GM23338 (cell line): Measurements from ENCODE around the gene KRTAP12-3. TPM values are rescaled to one million over a fixed set of nuclear protein-coding genes. Genes with fewer than 3 reads are reported as not detected.

Experiments used
- ATAC-seq: fragments of 200-7000 bp; cut with Tn5 transposase; 3 replicates; pipeline ENCODE4 v1.9.1; 2020
- DNase-seq: peaks from one replicate; pipeline ENCODE4 v3.0.0-alpha.2; 2015; ENCODE audit warnings: low spot score
- H2AFZ ChIP-seq: fragments of 200-600 bp; sonication (generic); 2 replicates; pipeline ENCODE4 v1.8.0; 2016; ENCODE audit warnings: antibody characterized with exemption, mild to moderate bottlenecking, moderate library complexity
- H3F3A ChIP-seq: fragments of 200-600 bp; sonication (generic); replicated peaks from 2 replicates; pipeline ENCODE4 v1.8.0; 2017; ENCODE audit warnings: antibody characterized with exemption, mixed run types, low read depth
- H3K27ac ChIP-seq: fragments of 200-600 bp; sonication (generic); 2 replicates; pipeline ENCODE4 v1.6.1; 2016; ENCODE audit warnings: low read depth
- H3K27me3 ChIP-seq: fragments of 200-600 bp; sonication (generic); 2 replicates; pipeline ENCODE4 v1.8.0; 2016; ENCODE audit warnings: mild to moderate bottlenecking, mixed run types, moderate library complexity; ENCODE audit not compliant: insufficient read depth
- H3K36me3 ChIP-seq: fragments of 200-600 bp; sonication (generic); 2 replicates; pipeline ENCODE4 v1.8.0; 2016; ENCODE audit warnings: mild to moderate bottlenecking; ENCODE audit not compliant: insufficient read depth
- H3K4me1 ChIP-seq: fragments of 200-600 bp; sonication (generic); 2 replicates; pipeline ENCODE4 v1.8.0; 2016; ENCODE audit warnings: mild to moderate bottlenecking, moderate library complexity; ENCODE audit not compliant: insufficient read depth
- H3K4me2 ChIP-seq: fragments of 200-600 bp; sonication (generic); 2 replicates; pipeline ENCODE4 v1.7.1; 2017; ENCODE audit warnings: mixed run types
- H3K4me3 ChIP-seq: fragments of 200-600 bp; sonication (generic); 2 replicates; pipeline ENCODE4 v1.6.1; 2016; ENCODE audit warnings: mixed run types
- H3K79me2 ChIP-seq: fragments of 200-600 bp; sonication (generic); replicated peaks from 2 replicates; pipeline ENCODE4 v1.8.0; 2017; ENCODE audit warnings: mild to moderate bottlenecking; ENCODE audit not compliant: insufficient read depth
- H3K9me2 ChIP-seq: fragments of 200-600 bp; sonication (generic); 2 replicates; pipeline ENCODE4 v1.8.0; 2017; ENCODE audit not compliant: insufficient read depth
- H4K20me1 ChIP-seq: fragments of 200-600 bp; sonication (generic); replicated peaks from 2 replicates; pipeline ENCODE4 v1.8.0; 2017; ENCODE audit warnings: mild to moderate bottlenecking; ENCODE audit not compliant: insufficient read depth
- H3K27ac Mint-ChIP-seq: 2 replicates; pipeline ENCODE4 v1.8.0; 2020; ENCODE audit warnings: inconsistent platforms, mild to moderate bottlenecking, moderate library complexity, mixed read lengths
- H3K27me3 Mint-ChIP-seq: 3 replicates; pipeline ENCODE4 v1.8.0; 2022; ENCODE audit warnings: low read depth, mild to moderate bottlenecking, moderate library complexity, mixed read lengths, inconsistent platforms; ENCODE audit not compliant: insufficient read depth, poor library complexity
- H3K36me3 Mint-ChIP-seq: 3 replicates; pipeline ENCODE4 v1.8.0; 2021; ENCODE audit warnings: low read depth, mild to moderate bottlenecking, inconsistent platforms, moderate library complexity, mixed read lengths
- H3K4me1 Mint-ChIP-seq: 3 replicates; pipeline ENCODE4 v1.8.0; 2020; ENCODE audit warnings: mild to moderate bottlenecking, inconsistent platforms, mixed read lengths
- H3K4me3 Mint-ChIP-seq: 3 replicates; pipeline ENCODE4 v1.8.0; 2021; ENCODE audit warnings: moderate library complexity, mild to moderate bottlenecking, inconsistent platforms, mixed read lengths
- H3K9me3 Mint-ChIP-seq: 3 replicates; pipeline ENCODE4 v1.8.0; 2020; ENCODE audit warnings: moderate library complexity, mild to moderate bottlenecking, inconsistent platforms, mixed read lengths
- CREB1 ChIP-seq: fragments of 250-450 bp; sonication (Bioruptor Pico); IDR thresholded peaks from 2 replicates; pipeline ENCODE4 v1.5.0; 2020; ENCODE audit warnings: low read depth, mild to moderate bottlenecking, moderate library complexity
- EZH2 ChIP-seq: fragments of 200-600 bp; sonication (generic); IDR thresholded peaks from one replicate; pipeline ENCODE4 v1.8.0; 2017; ENCODE audit warnings: antibody characterized with exemption, mild to moderate bottlenecking, low read depth; ENCODE audit not compliant: unreplicated experiment
- EZH2phosphoT487 ChIP-seq: fragments of 200-600 bp; sonication (generic); IDR thresholded peaks from one replicate; pipeline ENCODE4 v1.8.1; 2018; ENCODE audit warnings: antibody characterized with exemption; ENCODE audit not compliant: unreplicated experiment
- NANOG ChIP-seq: IDR thresholded peaks from 2 replicates; pipeline ENCODE4 v1.6.1; 2016; ENCODE audit warnings: antibody characterized with exemption, borderline replicate concordance
- STAT1 ChIP-seq: IDR thresholded peaks from one replicate; pipeline ENCODE4 v1.6.1; 2016; ENCODE audit warnings: antibody characterized with exemption; ENCODE audit not compliant: unreplicated experiment
- ZNF114 ChIP-seq: fragments of 250-450 bp; sonication (Bioruptor Pico); IDR thresholded peaks from 2 replicates; pipeline ENCODE4 v1.5.0; 2020; ENCODE audit warnings: mild to moderate bottlenecking, moderate library complexity
- polyA plus RNA-seq: library from polyadenylated mRNA; unstranded; fragments of >200 nt; fragmentation: Nextera tagmentation; extraction: Ambion mirVana; gene quantifications from 2 replicates; pipeline ENCODE4 v1.2.1, GENCODE V29; 2016
- total RNA-seq: library from RNA; depleted of rRNA; stranded (reverse); fragments of >200 nt; shearing (Covaris generic); gene quantifications from 2 replicates; pipeline ENCODE4 v1.2.3, GENCODE V29; 2014
- TF ChIP-seq, protein P1 (sequence below): IDR thresholded peaks from one replicate; pipeline ENCODE4 v1.6.1; 2018; ENCODE audit warnings: antibody characterized with exemption; ENCODE audit not compliant: unreplicated experiment
- TF ChIP-seq, protein P2 (sequence below): IDR thresholded peaks from 2 replicates; pipeline ENCODE4 v1.6.1; 2016; ENCODE audit warnings: antibody characterized with exemption
- TF ChIP-seq, protein P3 (sequence below), 2 experiments: fragments of 200-600 bp in 1 of 2; sonication (generic) in 1 of 2; conservative IDR thresholded peaks; 2 replicates each; pipeline versions ENCODE4 v1.5.1 to v1.6.1; 2016 to 2017; ENCODE audit warnings: antibody characterized with exemption in 2 of 2, low read depth in 2 of 2, mild to moderate bottlenecking in 2 of 2, moderate library complexity in 1 of 2
- TF ChIP-seq, protein P4 (sequence below): fragments of 250-450 bp; sonication (Bioruptor Pico); IDR thresholded peaks from 2 replicates; pipeline ENCODE4 v1.5.0; 2020; ENCODE audit warnings: mild to moderate bottlenecking, moderate library complexity

The KRTAP12-3 gene
- total and polyA plus RNA-seq, 2 experiments from 2014 or later, result not detected

DNA sequence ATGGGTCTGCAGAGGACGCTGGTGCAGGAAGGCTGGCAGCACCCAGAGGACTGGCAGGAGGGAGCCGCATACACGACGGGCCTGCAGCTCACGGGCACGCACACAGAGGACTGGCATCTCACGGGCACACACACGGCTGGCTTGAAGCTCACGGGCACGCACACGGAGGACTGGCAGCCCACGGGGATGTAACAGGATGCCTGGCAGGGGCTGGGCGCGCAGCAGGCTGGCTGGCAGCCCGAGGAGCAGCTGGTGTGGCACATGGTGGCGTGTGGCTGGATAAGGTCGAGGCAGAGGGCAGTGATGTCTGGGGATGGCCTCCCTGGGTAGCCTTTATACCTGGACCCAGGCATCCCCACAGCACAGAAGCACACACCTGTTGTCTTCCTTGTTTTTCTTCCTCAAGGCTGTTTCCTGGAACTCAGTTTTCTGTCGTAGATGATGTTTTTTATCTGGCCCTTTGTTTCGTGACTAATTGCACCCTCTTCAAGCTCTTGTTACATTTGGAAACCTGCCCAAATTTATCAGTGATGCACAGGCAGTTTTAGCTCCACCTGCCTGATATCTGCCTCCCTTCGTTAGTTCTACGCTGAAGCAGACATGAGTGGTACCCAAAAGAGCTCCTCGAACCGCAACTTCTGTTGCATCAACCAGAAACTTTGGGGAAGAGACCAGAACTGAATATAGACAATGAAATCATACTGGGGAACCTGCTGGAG is 24.3 kb downstream of the KRTAP12-3 start, which contains the start of gene KRTAP12-1 (continued):
- TF ChIP-seq, protein P1, sequence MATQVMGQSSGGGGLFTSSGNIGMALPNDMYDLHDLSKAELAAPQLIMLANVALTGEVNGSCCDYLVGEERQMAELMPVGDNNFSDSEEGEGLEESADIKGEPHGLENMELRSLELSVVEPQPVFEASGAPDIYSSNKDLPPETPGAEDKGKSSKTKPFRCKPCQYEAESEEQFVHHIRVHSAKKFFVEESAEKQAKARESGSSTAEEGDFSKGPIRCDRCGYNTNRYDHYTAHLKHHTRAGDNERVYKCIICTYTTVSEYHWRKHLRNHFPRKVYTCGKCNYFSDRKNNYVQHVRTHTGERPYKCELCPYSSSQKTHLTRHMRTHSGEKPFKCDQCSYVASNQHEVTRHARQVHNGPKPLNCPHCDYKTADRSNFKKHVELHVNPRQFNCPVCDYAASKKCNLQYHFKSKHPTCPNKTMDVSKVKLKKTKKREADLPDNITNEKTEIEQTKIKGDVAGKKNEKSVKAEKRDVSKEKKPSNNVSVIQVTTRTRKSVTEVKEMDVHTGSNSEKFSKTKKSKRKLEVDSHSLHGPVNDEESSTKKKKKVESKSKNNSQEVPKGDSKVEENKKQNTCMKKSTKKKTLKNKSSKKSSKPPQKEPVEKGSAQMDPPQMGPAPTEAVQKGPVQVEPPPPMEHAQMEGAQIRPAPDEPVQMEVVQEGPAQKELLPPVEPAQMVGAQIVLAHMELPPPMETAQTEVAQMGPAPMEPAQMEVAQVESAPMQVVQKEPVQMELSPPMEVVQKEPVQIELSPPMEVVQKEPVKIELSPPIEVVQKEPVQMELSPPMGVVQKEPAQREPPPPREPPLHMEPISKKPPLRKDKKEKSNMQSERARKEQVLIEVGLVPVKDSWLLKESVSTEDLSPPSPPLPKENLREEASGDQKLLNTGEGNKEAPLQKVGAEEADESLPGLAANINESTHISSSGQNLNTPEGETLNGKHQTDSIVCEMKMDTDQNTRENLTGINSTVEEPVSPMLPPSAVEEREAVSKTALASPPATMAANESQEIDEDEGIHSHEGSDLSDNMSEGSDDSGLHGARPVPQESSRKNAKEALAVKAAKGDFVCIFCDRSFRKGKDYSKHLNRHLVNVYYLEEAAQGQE, result no peak
- TF ChIP-seq EZH2 (no peak), STAT1 (no peak), CREB1 (CRISPR knock-in tag) (no peak)
- TF ChIP-seq, protein P2, sequence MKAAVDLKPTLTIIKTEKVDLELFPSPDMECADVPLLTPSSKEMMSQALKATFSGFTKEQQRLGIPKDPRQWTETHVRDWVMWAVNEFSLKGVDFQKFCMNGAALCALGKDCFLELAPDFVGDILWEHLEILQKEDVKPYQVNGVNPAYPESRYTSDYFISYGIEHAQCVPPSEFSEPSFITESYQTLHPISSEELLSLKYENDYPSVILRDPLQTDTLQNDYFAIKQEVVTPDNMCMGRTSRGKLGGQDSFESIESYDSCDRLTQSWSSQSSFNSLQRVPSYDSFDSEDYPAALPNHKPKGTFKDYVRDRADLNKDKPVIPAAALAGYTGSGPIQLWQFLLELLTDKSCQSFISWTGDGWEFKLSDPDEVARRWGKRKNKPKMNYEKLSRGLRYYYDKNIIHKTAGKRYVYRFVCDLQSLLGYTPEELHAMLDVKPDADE, result no peak
- TF ChIP-seq, protein P3, sequence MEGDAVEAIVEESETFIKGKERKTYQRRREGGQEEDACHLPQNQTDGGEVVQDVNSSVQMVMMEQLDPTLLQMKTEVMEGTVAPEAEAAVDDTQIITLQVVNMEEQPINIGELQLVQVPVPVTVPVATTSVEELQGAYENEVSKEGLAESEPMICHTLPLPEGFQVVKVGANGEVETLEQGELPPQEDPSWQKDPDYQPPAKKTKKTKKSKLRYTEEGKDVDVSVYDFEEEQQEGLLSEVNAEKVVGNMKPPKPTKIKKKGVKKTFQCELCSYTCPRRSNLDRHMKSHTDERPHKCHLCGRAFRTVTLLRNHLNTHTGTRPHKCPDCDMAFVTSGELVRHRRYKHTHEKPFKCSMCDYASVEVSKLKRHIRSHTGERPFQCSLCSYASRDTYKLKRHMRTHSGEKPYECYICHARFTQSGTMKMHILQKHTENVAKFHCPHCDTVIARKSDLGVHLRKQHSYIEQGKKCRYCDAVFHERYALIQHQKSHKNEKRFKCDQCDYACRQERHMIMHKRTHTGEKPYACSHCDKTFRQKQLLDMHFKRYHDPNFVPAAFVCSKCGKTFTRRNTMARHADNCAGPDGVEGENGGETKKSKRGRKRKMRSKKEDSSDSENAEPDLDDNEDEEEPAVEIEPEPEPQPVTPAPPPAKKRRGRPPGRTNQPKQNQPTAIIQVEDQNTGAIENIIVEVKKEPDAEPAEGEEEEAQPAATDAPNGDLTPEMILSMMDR (conservative IDR thresholded peaks at IDR 0.05; ENCODE audit: low read depth in 2 of 2), result no peak

DNA sequence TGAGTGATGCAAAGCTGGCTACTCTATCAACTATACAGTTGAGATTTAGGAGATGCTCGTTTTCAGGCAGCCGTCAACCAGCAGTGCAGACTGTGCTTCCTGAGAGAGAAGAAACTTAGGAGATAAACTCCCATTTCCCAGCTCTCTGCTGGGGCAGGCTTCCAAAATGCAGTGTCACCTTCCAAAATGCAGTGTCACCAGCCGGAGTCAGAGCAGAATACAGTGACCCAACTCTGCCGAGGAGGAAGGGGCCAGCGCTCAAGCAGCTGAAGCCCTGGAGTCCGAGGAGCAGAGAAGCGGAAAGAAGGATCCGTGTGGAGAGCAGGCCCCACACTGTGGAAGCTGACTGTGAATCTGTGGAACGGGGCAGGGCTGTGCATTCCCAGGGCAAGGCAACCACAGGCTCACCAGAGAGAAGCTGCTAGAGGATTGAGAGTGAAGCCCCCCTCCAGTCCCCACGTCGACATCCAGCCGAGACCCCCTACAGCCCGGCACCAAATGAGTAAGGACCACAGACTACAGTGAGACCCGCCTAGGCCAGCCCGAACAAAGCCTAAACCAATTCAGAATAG is 24.9 kb downstream of the KRTAP12-3 start:
- Mint-ChIP-seq H3K9me3 (no peaks in the 10 kb centered on the region; the same call in 1 of the 3 replicates), H3K27me3 (peaks cover 12% of the 10 kb centered on the region), H3K27ac (no peak overlapping the region), H3K4me3 (no peak overlapping the region), H3K4me1 (peaks cover 19% of the 10 kb centered on the region), H3K36me3 (no peaks in the 10 kb centered on the region)
- Histone ChIP-seq H3K27me3 (no peaks in the 10 kb centered on the region), H3K4me2 (no peak overlapping the region), H3K9me2 (no peaks in the 10 kb centered on the region; the same call in 1 of the 2 replicates), H3K79me2 (no peaks in the 10 kb centered on the region), H3K27ac (no peak overlapping the region), H3K4me3 (no peak overlapping the region), H3K4me1 (peaks cover 6% of the 10 kb centered on the region), H4K20me1 (no peaks in the 10 kb centered on the region), H3K36me3 (no peaks in the 10 kb centered on the region), H3F3A (0 out of 2 replicates have a peak, but pooled peaks cover 4% of the 10 kb centered on the region), H2AFZ (peak overlapping the region; percentile 32; the same call in 1 of the 2 replicates)
- ATAC-seq (no peak), DNase-seq (no peak)
- TF ChIP-seq STAT1 (no peak), NANOG (no peak), ZNF114 (CRISPR knock-in tag) (no peak), CREB1 (CRISPR knock-in tag) (no peak), EZH2phosphoT487 (no peak)
- TF ChIP-seq, protein P4, sequence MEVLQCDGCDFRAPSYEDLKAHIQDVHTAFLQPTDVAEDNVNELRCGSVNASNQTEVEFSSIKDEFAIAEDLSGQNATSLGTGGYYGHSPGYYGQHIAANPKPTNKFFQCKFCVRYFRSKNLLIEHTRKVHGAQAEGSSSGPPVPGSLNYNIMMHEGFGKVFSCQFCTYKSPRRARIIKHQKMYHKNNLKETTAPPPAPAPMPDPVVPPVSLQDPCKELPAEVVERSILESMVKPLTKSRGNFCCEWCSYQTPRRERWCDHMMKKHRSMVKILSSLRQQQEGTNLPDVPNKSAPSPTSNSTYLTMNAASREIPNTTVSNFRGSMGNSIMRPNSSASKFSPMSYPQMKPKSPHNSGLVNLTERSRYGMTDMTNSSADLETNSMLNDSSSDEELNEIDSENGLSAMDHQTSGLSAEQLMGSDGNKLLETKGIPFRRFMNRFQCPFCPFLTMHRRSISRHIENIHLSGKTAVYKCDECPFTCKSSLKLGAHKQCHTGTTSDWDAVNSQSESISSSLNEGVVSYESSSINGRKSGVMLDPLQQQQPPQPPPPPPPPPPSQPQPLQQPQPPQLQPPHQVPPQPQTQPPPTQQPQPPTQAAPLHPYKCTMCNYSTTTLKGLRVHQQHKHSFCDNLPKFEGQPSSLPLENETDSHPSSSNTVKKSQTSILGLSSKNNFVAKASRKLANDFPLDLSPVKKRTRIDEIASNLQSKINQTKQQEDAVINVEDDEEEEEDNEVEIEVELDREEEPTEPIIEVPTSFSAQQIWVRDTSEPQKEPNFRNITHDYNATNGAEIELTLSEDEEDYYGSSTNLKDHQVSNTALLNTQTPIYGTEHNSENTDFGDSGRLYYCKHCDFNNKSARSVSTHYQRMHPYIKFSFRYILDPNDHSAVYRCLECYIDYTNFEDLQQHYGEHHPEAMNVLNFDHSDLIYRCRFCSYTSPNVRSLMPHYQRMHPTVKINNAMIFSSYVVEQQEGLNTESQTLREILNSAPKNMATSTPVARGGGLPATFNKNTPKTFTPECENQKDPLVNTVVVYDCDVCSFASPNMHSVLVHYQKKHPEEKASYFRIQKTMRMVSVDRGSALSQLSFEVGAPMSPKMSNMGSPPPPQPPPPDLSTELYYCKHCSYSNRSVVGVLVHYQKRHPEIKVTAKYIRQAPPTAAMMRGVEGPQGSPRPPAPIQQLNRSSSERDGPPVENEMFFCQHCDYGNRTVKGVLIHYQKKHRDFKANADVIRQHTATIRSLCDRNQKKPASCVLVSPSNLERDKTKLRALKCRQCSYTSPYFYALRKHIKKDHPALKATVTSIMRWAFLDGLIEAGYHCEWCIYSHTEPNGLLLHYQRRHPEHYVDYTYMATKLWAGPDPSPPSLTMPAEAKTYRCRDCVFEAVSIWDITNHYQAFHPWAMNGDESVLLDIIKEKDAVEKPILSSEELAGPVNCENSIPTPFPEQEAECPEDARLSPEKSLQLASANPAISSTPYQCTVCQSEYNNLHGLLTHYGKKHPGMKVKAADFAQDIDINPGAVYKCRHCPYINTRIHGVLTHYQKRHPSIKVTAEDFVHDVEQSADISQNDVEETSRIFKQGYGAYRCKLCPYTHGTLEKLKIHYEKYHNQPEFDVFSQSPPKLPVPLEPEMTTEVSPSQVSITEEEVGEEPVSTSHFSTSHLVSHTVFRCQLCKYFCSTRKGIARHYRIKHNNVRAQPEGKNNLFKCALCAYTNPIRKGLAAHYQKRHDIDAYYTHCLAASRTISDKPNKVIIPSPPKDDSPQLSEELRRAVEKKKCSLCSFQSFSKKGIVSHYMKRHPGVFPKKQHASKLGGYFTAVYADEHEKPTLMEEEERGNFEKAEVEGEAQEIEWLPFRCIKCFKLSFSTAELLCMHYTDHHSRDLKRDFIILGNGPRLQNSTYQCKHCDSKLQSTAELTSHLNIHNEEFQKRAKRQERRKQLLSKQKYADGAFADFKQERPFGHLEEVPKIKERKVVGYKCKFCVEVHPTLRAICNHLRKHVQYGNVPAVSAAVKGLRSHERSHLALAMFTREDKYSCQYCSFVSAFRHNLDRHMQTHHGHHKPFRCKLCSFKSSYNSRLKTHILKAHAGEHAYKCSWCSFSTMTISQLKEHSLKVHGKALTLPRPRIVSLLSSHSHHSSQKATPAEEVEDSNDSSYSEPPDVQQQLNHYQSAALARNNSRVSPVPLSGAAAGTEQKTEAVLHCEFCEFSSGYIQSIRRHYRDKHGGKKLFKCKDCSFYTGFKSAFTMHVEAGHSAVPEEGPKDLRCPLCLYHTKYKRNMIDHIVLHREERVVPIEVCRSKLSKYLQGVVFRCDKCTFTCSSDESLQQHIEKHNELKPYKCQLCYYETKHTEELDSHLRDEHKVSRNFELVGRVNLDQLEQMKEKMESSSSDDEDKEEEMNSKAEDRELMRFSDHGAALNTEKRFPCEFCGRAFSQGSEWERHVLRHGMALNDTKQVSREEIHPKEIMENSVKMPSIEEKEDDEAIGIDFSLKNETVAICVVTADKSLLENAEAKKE, result no peak
